GM12878 (cell line): ENCODE data around the gene LRRC15.

Experiments used
- CHD4 ChIP-seq: fragments of 200-600 bp; sonication (generic); IDR thresholded peaks from 2 replicates; pipeline ENCODE4 v1.6.1; 2016; ENCODE audit warnings: mild to moderate bottlenecking
- SUZ12 ChIP-seq: fragments of 200-600 bp; sonication (generic); IDR thresholded peaks from one replicate; pipeline ENCODE4 v1.6.1; 2018; ENCODE audit warnings: antibody characterized with exemption, mild to moderate bottlenecking; ENCODE audit not compliant: unreplicated experiment
- TAF1 ChIP-seq: IDR thresholded peaks from 2 replicates; pipeline ENCODE4 v1.6.1; 2011; ENCODE audit warnings: mild to moderate bottlenecking, low read depth, low read length, borderline replicate concordance
- TF ChIP-seq, protein P1 (sequence below), 3 experiments: IDR thresholded peaks in 2 of 3; conservative IDR thresholded peaks in 1 of 3; 2 replicates each; pipeline ENCODE4 v1.5.1; 2011; ENCODE audit warnings: low read depth in 3 of 3, low read length in 3 of 3, mild to moderate bottlenecking in 3 of 3, control low read depth in 2 of 3, moderate library complexity in 2 of 3, inconsistent platforms in 1 of 3, mixed read lengths in 1 of 3; ENCODE audit not compliant: control insufficient read depth in 2 of 3, insufficient read depth in 1 of 3; ENCODE audit errors: extremely low read depth in 1 of 3
- TF ChIP-seq, protein P2 (sequence below): fragments of 450-650 bp; formaldehyde crosslinking; IDR thresholded peaks from 2 replicates; pipeline ENCODE4 v1.4.0; 2022; ENCODE audit warnings: mild to moderate bottlenecking, moderate library complexity

DNA sequence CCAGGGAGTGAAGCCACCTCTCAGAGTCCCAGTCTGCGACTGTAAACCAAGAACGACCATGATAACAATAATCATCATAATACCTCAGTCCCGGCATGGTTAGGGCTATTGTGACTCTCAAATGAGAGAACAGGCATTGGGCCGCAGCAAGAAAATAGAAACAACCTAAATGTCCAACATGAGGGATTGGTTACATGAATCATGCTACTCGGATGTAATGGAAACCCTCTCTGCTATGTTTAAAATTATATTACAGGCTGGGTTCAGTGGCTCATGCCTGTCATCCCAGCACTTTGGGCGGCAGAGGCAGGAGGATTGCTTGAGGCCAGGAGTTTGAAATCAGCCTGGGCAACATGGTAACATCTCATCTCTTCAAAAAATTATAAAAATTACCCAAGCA lies 21.2 kb downstream of the LRRC15 start:
- TF ChIP-seq, protein P1, sequence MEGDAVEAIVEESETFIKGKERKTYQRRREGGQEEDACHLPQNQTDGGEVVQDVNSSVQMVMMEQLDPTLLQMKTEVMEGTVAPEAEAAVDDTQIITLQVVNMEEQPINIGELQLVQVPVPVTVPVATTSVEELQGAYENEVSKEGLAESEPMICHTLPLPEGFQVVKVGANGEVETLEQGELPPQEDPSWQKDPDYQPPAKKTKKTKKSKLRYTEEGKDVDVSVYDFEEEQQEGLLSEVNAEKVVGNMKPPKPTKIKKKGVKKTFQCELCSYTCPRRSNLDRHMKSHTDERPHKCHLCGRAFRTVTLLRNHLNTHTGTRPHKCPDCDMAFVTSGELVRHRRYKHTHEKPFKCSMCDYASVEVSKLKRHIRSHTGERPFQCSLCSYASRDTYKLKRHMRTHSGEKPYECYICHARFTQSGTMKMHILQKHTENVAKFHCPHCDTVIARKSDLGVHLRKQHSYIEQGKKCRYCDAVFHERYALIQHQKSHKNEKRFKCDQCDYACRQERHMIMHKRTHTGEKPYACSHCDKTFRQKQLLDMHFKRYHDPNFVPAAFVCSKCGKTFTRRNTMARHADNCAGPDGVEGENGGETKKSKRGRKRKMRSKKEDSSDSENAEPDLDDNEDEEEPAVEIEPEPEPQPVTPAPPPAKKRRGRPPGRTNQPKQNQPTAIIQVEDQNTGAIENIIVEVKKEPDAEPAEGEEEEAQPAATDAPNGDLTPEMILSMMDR (IDR thresholded peaks at IDR 0.05 in 2 of 3, conservative IDR thresholded peaks at IDR 0.05 in 1 of 3; ENCODE audit: control insufficient read depth in 2 of 3, extremely low read depth in 1 of 3, insufficient read depth in 1 of 3, low read depth in 3 of 3, low read length in 3 of 3), result no peak
- TF ChIP-seq, protein P2, sequence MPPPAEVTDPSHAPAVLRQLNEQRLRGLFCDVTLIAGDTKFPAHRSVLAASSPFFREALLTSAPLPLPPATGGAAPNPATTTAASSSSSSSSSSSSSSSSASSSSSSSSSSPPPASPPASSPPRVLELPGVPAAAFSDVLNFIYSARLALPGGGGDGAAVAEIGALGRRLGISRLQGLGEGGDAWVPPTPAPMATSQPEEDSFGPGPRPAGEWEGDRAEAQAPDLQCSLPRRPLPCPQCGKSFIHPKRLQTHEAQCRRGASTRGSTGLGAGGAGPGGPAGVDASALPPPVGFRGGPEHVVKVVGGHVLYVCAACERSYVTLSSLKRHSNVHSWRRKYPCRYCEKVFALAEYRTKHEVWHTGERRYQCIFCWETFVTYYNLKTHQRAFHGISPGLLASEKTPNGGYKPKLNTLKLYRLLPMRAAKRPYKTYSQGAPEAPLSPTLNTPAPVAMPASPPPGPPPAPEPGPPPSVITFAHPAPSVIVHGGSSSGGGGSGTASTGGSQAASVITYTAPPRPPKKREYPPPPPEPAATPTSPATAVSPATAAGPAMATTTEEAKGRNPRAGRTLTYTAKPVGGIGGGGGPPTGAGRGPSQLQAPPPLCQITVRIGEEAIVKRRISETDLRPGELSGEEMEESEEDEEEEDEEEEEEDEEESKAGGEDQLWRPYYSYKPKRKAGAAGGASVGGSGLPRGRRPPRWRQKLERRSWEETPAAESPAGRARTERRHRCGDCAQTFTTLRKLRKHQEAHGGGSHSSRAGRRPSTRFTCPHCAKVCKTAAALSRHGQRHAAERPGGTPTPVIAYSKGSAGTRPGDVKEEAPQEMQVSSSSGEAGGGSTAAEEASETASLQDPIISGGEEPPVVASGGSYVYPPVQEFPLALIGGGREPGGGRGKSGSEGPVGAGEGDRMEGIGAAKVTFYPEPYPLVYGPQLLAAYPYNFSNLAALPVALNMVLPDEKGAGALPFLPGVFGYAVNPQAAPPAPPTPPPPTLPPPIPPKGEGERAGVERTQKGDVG (CRISPR knock-in tag), result no peak
- TF ChIP-seq TAF1 (no peak), CHD4 (no peak), SUZ12 (no peak)
